K562 (cell line): ENCODE measurements around the gene HUNK. TPM values are rescaled to one million over a fixed set of nuclear protein-coding genes. Genes with fewer than 3 reads are reported as not detected.

Experiments
- ATAC-seq: fragments of 200-7000 bp; cut with Tn5 transposase; 3 replicates; pipeline ENCODE4 v1.9.1; 2020; ENCODE audit warnings: moderate library complexity
- BruUV-seq: library from RNA; stranded (reverse); fragments of 400-500 nt; replicated peaks from 2 replicates; lab custom pipeline; 2021; lab: Mats Ljungman, UMichigan
- CTCF ChIA-PET: fragments of 300-600 bp; formaldehyde crosslinking; extraction: SDS; loops from one replicate; lab custom pipeline; 2021; ENCODE audit warnings: low intra/inter-chr PET ratio; lab: Yijun Ruan, JAX
- POLR2A ChIA-PET: fragments of 300-600, 350-650 bp; sonication (Branson Sonifier 250); formaldehyde crosslinking; extraction: SDS; loops from one replicate; lab custom pipeline; 2021; ENCODE audit warnings: antibody characterized with exemption, inconsistent platforms; lab: Yijun Ruan, JAX
- DNase-seq, 4 experiments: peaks; one replicate each; pipeline versions ENCODE4 v3.0.0 to v3.0.0-alpha.2; 2011 to 2018; ENCODE audit warnings: low spot score in 3 of 4, mixed read lengths in 3 of 4; ENCODE audit errors: extremely low read depth in 1 of 4
- FAIRE-seq: peaks from 2 replicates; lab custom pipeline; 2011; peaks lifted over from hg19 to GRCh38; lab: Jason Lieb, UNC
- H2AFZ ChIP-seq: 2 replicates; pipeline ENCODE4 v1.6.0; 2011; ENCODE audit warnings: low read depth, low read length, control low read depth, inconsistent platforms
- H3K27ac ChIP-seq: fragments of 200-600 bp; 3 replicates; pipeline ENCODE4 v1.8.0; 2011; ENCODE audit warnings: low read depth, mild to moderate bottlenecking, control low read depth, inconsistent platforms, low read length, moderate library complexity, mixed read lengths; ENCODE audit errors: extremely low read depth
- H3K27me3 ChIP-seq, 2 experiments: fragments of 300-600 bp in 1 of 2; 2 replicates in 1 of 2; 3 replicates in 1 of 2; pipeline versions ENCODE4 v1.6.0 to v1.8.0; 2011; ENCODE audit warnings: inconsistent platforms in 2 of 2, low read length in 2 of 2, mild to moderate bottlenecking in 1 of 2, mixed read lengths in 1 of 2, moderate library complexity in 1 of 2; ENCODE audit not compliant: control insufficient read depth in 2 of 2, insufficient read depth in 2 of 2
- H3K36me3 ChIP-seq: fragments of 300-600 bp; 3 replicates; pipeline ENCODE4 v1.8.0; 2011; ENCODE audit warnings: mild to moderate bottlenecking, low read length, inconsistent platforms; ENCODE audit not compliant: control insufficient read depth, insufficient read depth
- H3K4me1 ChIP-seq, 2 experiments: fragments of 200-600 bp in 1 of 2; replicated peaks in 1 of 2; 2 replicates in 1 of 2; 3 replicates in 1 of 2; pipeline versions ENCODE4 v1.5.1 to v1.8.0; 2011; ENCODE audit warnings: inconsistent platforms in 2 of 2, low read length in 2 of 2, mild to moderate bottlenecking in 1 of 2, mixed read lengths in 1 of 2, moderate library complexity in 1 of 2; ENCODE audit not compliant: control insufficient read depth in 2 of 2, insufficient read depth in 2 of 2
- H3K4me2 ChIP-seq: 2 replicates; pipeline ENCODE4 v1.6.1; 2011; ENCODE audit warnings: low read length, control low read depth, inconsistent platforms, mixed read lengths; ENCODE audit not compliant: insufficient read depth
- H3K4me3 ChIP-seq: fragments of 200-600 bp; sonication (generic), shearing (Covaris generic); 2 replicates; pipeline ENCODE4 v1.5.1; 2016; ENCODE audit warnings: control low read depth, inconsistent platforms
- H3K79me2 ChIP-seq: fragments of 200-600 bp; 3 replicates; pipeline ENCODE4 v1.8.0; 2011; ENCODE audit warnings: low read length, inconsistent platforms; ENCODE audit not compliant: control insufficient read depth, insufficient read depth
- H3K9ac ChIP-seq, 2 experiments: 2 replicates each; pipeline versions ENCODE4 v1.6.0 to v1.6.1; 2011; ENCODE audit warnings: low read depth in 2 of 2, low read length in 2 of 2, control low read depth in 1 of 2, inconsistent platforms in 1 of 2, mild to moderate bottlenecking in 1 of 2, mixed read lengths in 1 of 2; ENCODE audit not compliant: insufficient read depth in 1 of 2
- H3K9me1 ChIP-seq: one replicate; pipeline ENCODE4 v1.6.0; 2011; ENCODE audit warnings: inconsistent platforms, mild to moderate bottlenecking, low read length, moderate library complexity; ENCODE audit not compliant: control insufficient read depth, insufficient read depth
- H3K9me3 ChIP-seq: replicated peaks from 2 replicates; pipeline ENCODE4 v1.5.1; 2011; ENCODE audit warnings: low read depth, low read length, inconsistent platforms; ENCODE audit not compliant: control insufficient read depth, insufficient read depth
- H4K20me1 ChIP-seq: replicated peaks from 2 replicates; pipeline ENCODE4 v1.6.1; 2011; ENCODE audit warnings: low read length, inconsistent platforms, mixed read lengths; ENCODE audit not compliant: control insufficient read depth, insufficient read depth
- ELF2 ChIP-seq: fragments of 250-450 bp; sonication (Bioruptor Pico); IDR thresholded peaks from 2 replicates; pipeline ENCODE4 v1.5.0; 2021; ENCODE audit warnings: mild to moderate bottlenecking
- ZNF785 ChIP-seq: fragments of 250-450 bp; sonication (Bioruptor Pico); IDR thresholded peaks from 2 replicates; pipeline ENCODE4 v1.4.0; 2020; ENCODE audit warnings: mild to moderate bottlenecking
- WGBS: fragments of 100-300 bp; shearing (Covaris generic); methylation state at CpG from one replicate; pipeline ENCODE4 v1.1.6; 2016; ENCODE audit warnings: low coverage, mixed read lengths; ENCODE audit not compliant: insufficient coverage; ENCODE audit errors: missing lambda C conversion rate; 5-methylcytosine and 5-hydroxymethylcytosine counted together
- in situ Hi-C: fragments of 300-500 bp; cut with MboI; formaldehyde crosslinking; loops from 4 replicates; pipeline ENCODE4 v1.15.0; 2018; ENCODE audit warnings: inconsistent platforms, mixed read lengths
- intact Hi-C: fragments of 100-400 bp; cut with micrococcal nuclease; formaldehyde crosslinking; loops from 2 replicates; pipeline ENCODE4 v1.14.2; 2022
- polyA plus RNA-seq, 8 experiments: library from polyadenylated mRNA; depleted of rRNA in 4 of 8; stranded (reverse) in 5 of 8; unstranded in 3 of 8; fragments of >200 nt; fragmentation: Nextera tagmentation in 2 of 8; fragmentation: Illumina TruSeq in 1 of 8; extraction: Ambion mirVana in 2 of 8; extraction: Trizol in 1 of 8; gene quantifications; 2 replicates each; pipeline versions ENCODE4 v1.2.1 to v1.2.3, GENCODE V29; 2011 to 2014; ENCODE audit warnings: inconsistent platforms in 1 of 8, missing spikeins in 1 of 8
- total RNA-seq, 7 experiments: library from RNA; depleted of rRNA in 6 of 7; stranded (reverse); fragments of >200 nt in 6 of 7; fragmentation: Illumina TruSeq in 2 of 7; extraction: Trizol in 2 of 7; gene quantifications; 2 replicates each; pipeline versions ENCODE4 v1.2.1 to v1.2.3, GENCODE V29; 2011 to 2021; ENCODE audit warnings: low replicate concordance in 1 of 7
- TF ChIP-seq, protein P1 (sequence below), 3 experiments: IDR thresholded peaks in 2 of 3; conservative IDR thresholded peaks in 1 of 3; 2 replicates each; pipeline ENCODE4 v1.5.1; 2011 to 2012; ENCODE audit warnings: low read length in 3 of 3, mild to moderate bottlenecking in 3 of 3, control low read depth in 2 of 3, improper control_type of control experiment in 1 of 3, inconsistent platforms in 1 of 3, low read depth in 1 of 3, mixed read lengths in 1 of 3, moderate library complexity in 1 of 3; ENCODE audit not compliant: insufficient read depth in 2 of 3
- TF ChIP-seq, protein P2 (sequence below): IDR thresholded peaks from 2 replicates; pipeline ENCODE4 v1.6.1; 2011; ENCODE audit warnings: borderline replicate concordance, low read depth, mild to moderate bottlenecking, moderate library complexity, low read length; ENCODE audit not compliant: insufficient read depth, poor library complexity, severe bottlenecking
- TF ChIP-seq, protein P3 (sequence below): sonication (generic); formaldehyde crosslinking; IDR thresholded peaks from 2 replicates; pipeline ENCODE4 v1.8.0; 2022; ENCODE audit warnings: mild to moderate bottlenecking, missing genetic modification reagents

The HUNK gene
- total and polyA plus RNA-seq, 9 of the 15 experiments (the other 6 are each of a cell fraction or from before 2014, with no cell fraction given) = not detected

DNA sequence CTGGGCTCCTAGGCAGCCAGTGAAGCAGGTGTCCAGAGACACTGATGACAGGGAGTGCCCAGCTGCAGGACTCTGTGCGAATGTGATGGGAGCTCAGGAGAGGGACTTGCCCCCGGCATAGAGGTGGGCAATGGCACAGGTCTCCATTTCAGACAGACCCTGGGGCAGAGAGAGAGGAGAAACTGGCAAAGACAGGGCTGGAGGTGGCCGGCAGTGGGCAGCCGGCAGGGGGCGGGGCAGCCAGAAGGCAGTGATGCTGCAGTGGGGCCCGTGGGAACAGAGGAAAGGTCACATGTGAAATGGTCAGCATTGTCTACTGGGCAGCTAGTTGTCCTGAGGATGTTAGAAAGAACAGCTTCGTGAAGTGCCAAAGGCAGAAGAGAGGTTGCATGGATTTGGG is 112.6 kb downstream of the HUNK start:
- no peaks in the 10 kb centered on the region for H4K20me1 ChIP-seq
- no peak overlapping the region for H2AFZ ChIP-seq
- ATAC-seq = peak; percentile 59
- TF ChIP-seq ELF2 (CRISPR knock-in tag) (no peak), ZNF785 (CRISPR knock-in tag) (no peak)
- TF ChIP-seq, protein P1, sequence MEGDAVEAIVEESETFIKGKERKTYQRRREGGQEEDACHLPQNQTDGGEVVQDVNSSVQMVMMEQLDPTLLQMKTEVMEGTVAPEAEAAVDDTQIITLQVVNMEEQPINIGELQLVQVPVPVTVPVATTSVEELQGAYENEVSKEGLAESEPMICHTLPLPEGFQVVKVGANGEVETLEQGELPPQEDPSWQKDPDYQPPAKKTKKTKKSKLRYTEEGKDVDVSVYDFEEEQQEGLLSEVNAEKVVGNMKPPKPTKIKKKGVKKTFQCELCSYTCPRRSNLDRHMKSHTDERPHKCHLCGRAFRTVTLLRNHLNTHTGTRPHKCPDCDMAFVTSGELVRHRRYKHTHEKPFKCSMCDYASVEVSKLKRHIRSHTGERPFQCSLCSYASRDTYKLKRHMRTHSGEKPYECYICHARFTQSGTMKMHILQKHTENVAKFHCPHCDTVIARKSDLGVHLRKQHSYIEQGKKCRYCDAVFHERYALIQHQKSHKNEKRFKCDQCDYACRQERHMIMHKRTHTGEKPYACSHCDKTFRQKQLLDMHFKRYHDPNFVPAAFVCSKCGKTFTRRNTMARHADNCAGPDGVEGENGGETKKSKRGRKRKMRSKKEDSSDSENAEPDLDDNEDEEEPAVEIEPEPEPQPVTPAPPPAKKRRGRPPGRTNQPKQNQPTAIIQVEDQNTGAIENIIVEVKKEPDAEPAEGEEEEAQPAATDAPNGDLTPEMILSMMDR (IDR thresholded peaks at IDR 0.05 in 2 of 3, conservative IDR thresholded peaks at IDR 0.05 in 1 of 3; ENCODE audit: insufficient read depth in 2 of 3, low read depth in 1 of 3, low read length in 3 of 3) = peak; percentile 9 to 33 (median 17); a peak in 1 of 6 replicates
- TF ChIP-seq, protein P2, sequence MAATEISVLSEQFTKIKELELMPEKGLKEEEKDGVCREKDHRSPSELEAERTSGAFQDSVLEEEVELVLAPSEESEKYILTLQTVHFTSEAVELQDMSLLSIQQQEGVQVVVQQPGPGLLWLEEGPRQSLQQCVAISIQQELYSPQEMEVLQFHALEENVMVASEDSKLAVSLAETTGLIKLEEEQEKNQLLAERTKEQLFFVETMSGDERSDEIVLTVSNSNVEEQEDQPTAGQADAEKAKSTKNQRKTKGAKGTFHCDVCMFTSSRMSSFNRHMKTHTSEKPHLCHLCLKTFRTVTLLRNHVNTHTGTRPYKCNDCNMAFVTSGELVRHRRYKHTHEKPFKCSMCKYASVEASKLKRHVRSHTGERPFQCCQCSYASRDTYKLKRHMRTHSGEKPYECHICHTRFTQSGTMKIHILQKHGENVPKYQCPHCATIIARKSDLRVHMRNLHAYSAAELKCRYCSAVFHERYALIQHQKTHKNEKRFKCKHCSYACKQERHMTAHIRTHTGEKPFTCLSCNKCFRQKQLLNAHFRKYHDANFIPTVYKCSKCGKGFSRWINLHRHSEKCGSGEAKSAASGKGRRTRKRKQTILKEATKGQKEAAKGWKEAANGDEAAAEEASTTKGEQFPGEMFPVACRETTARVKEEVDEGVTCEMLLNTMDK = peak; percentile 26
- TF ChIP-seq, protein P3, sequence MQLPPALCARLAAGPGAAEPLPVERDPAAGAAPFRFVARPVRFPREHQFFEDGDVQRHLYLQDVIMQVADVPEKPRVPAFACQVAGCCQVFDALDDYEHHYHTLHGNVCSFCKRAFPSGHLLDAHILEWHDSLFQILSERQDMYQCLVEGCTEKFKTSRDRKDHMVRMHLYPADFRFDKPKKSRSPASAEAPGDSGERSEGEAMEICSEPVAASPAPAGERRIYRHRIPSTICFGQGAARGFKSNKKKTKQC = no peak
- TF ChIP-seq, all 486 proteins: peak for 2
- Histone ChIP-seq H3K9ac (no peak overlapping the region), H3K27ac (no peak overlapping the region), H3K27me3 (peaks cover 0 to 23% of the 10 kb centered on the region in 2 experiments; a peak in 3 of 5 replicates), H3K9me1 (no peaks in the 10 kb centered on the region), H3K4me3 (no peak overlapping the region), H3K9me3 (no peaks in the 10 kb centered on the region), H3K4me1 (no peaks in the 10 kb centered on the region), H3K36me3 (no peaks in the 10 kb centered on the region), H3K4me2 (no peak overlapping the region), H3K79me2 (no peaks in the 10 kb centered on the region)
- WGBS = 0% methylated on average over 7 of the region's 7 CpGs
- BruUV-seq = no TSS peak
- in situ Hi-C loops = no loop called here
- intact Hi-C loops = no loop called here
- ChIA-PET POLR2A (interaction anchor here (0.7 kb wide), 1 partner anchor 898 kb away, joined by 3 read pairs; no protein-coding TSS in a partner anchor), CTCF (no interaction called here)
- FAIRE-seq = no peak
- DNase-seq = no peak
